ENCODE data around the gene IQGAP1. TPM values are rescaled to one million over a fixed set of nuclear protein-coding genes. Genes with fewer than 3 reads are reported as not detected.

IQGAP1 gene
- total RNA-seq, 4 donors from 2014 or later: 202 to 243 (median 231) TPM

- no peak for DNase-seq (ENCODE audit: low spot score in 2 of 2)
- WGBS, 2 donors: 35 to 52% methylated on average over 2 of the region's 2 CpGs
- no peak overlapping the region for H3K4me3 ChIP-seq (ENCODE audit: low read depth, poor library complexity, severe bottlenecking)
- intact Hi-C loops (cut with DNase I; ENCODE audit: low total_unique reads): no loop called here
- TF ChIP-seq CTCF (IDR thresholded peaks at IDR 0.05) (no peak), POLR2A (IDR thresholded peaks at IDR 0.05) (no peak)
These were observed 1.8 kb upstream of the IQGAP1 start for GRCh38 chr15:90386221-90386620.

GRCh38 chr15:90388462-90389380 lies 679 bp downstream of the IQGAP1 start:
- peak; percentile 65 to 96 for DNase-seq (ENCODE audit: low spot score in 2 of 2)
- no peak for TF ChIP-seq POLR2A (IDR thresholded peaks at IDR 0.05)
- TF ChIP-seq CTCF (IDR thresholded peaks at IDR 0.05): no peak
- peak overlapping the region; percentile 90 for H3K4me3 ChIP-seq (ENCODE audit: low read depth, poor library complexity, severe bottlenecking)
- 1% methylated on average over 42 to 46 of the region's 52 CpGs for WGBS, 2 donors
- intact Hi-C loops (cut with DNase I; ENCODE audit: low total_unique reads): no loop called here

GRCh38 chr15:90389513-90389912 lies 1.5 kb downstream of the IQGAP1 start:
- intact Hi-C loops (cut with DNase I; ENCODE audit: low total_unique reads): no loop called here

GRCh38 chr15:90393040-90393439 lies 5.0 kb downstream of the IQGAP1 start:
- DNase-seq (ENCODE audit: low spot score in 2 of 2): no peak
- 67 to 96% methylated on average over 1 of the region's 1 CpG for WGBS, 2 donors
- no peak overlapping the region for H3K4me3 ChIP-seq (ENCODE audit: low read depth, poor library complexity, severe bottlenecking)

More at GRCh38 chr15:90389513-90389912, 1.5 kb downstream of the IQGAP1 start:
- WGBS, 2 donors: 8 to 27% methylated on average over 5 to 6 of the region's 6 CpGs
- no peak for TF ChIP-seq CTCF (IDR thresholded peaks at IDR 0.05)
- TF ChIP-seq POLR2A (IDR thresholded peaks at IDR 0.05): no peak
- H3K4me3 ChIP-seq (ENCODE audit: low read depth, poor library complexity, severe bottlenecking): peak overlapping the region; percentile 90
- no peak for DNase-seq (ENCODE audit: low spot score in 2 of 2)

GRCh38 chr15:90394074-90394473 lies 6.0 kb downstream of the IQGAP1 start:
- no peak for DNase-seq (ENCODE audit: low spot score in 2 of 2)
- intact Hi-C loops (cut with DNase I; ENCODE audit: low total_unique reads): no loop called here
- H3K4me3 ChIP-seq (ENCODE audit: low read depth, poor library complexity, severe bottlenecking): no peak overlapping the region
- TF ChIP-seq CTCF (IDR thresholded peaks at IDR 0.05) (no peak), POLR2A (IDR thresholded peaks at IDR 0.05) (no peak)
- WGBS, 2 donors: 71 to 90% methylated on average over 1 of the region's 1 CpG

More at GRCh38 chr15:90393040-90393439, 5.0 kb downstream of the IQGAP1 start:
- no peak for TF ChIP-seq POLR2A (IDR thresholded peaks at IDR 0.05)
- TF ChIP-seq CTCF (IDR thresholded peaks at IDR 0.05): no peak
- intact Hi-C loops (cut with DNase I; ENCODE audit: low total_unique reads): no loop called here

Measured in lower leg skin (tissue), 4 donors.